CD4-positive, alpha-beta T cell treated with Interleukin-17A for 4 hours (primary cell): ENCODE data around the gene BRAT1.

Experiments used
- DNase-seq: peaks from one replicate; pipeline ENCODE4 v3.0.0-alpha.2; 2020; ENCODE audit warnings: mixed read lengths

BRAT1 gene

DNA sequence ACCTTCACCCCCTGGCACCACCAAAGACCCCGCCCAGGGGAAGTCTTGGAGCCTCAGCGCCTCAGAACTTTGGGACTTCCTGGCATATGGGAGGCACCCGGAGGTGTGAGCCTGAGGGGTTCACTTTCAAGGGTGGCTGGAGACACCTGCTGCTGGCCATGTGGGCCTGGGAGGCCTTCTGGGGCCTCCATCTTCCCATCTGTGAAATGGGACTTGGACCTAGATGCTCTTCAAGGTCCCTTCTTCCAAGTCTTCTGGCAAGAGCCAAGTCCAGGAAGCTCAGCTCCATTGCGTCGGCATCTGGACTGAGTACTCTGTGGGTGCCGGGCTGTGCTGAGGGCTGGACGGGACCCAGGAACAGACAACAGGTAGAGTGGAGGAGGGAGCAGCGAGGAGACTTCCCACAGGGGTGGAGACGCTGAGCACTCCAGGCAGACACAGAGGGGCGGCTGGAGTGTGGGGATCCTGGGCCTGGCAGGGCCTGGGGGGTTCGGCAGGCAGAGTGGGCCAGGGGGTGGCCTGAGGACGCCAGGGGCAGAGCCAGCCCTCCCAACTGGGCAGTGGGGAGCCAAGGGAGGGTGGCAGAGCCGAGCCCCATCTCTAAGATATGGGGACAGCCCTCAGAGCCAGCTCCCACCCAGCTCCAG, 45.1 kb downstream of the BRAT1 start:
- no peak for DNase-seq

GRCh38 chr7:2509298-2509906, 45.9 kb downstream of the BRAT1 start:
- DNase-seq, result no peak

GRCh38 chr7:2508327-2509215, 46.8 kb downstream of the BRAT1 start:
- peak; percentile 93 for DNase-seq

GRCh38 chr7:2507917-2508306, 47.4 kb downstream of the BRAT1 start:
- DNase-seq, result no peak

GRCh38 chr7:2507208-2507916, 48.0 kb downstream of the BRAT1 start:
- DNase-seq, result no peak

GRCh38 chr7:2505401-2505800, 49.9 kb downstream of the BRAT1 start:
- no peak for DNase-seq

DNA sequence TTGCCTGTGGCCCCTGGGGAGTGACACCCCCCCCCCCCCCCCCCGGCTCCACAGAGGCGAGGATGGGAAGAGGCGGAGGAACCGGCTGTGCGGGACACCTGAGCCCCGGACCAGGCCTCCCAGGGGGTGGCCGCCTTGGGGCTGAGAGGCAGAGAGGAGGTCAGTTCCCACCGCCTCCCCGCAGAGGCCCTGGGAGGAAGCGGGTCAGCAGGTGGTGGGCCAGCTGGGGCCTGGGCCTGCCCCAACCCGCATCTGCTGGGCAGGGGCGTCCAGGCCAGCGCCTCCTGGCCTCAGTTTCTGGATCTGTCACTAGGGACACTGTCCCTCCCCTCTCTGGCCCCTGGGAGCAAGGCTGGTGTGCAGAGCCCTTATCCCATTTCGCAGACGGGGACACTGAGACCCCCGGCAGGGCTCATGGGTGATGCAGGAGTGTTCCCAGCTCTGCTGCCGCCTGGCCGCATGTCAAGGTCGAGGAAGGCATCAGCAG, 50.4 kb downstream of the BRAT1 start:
- DNase-seq, result no peak

GRCh38 chr7:2504128-2504888, 51.0 kb downstream of the BRAT1 start:
- DNase-seq, result no peak

DNA sequence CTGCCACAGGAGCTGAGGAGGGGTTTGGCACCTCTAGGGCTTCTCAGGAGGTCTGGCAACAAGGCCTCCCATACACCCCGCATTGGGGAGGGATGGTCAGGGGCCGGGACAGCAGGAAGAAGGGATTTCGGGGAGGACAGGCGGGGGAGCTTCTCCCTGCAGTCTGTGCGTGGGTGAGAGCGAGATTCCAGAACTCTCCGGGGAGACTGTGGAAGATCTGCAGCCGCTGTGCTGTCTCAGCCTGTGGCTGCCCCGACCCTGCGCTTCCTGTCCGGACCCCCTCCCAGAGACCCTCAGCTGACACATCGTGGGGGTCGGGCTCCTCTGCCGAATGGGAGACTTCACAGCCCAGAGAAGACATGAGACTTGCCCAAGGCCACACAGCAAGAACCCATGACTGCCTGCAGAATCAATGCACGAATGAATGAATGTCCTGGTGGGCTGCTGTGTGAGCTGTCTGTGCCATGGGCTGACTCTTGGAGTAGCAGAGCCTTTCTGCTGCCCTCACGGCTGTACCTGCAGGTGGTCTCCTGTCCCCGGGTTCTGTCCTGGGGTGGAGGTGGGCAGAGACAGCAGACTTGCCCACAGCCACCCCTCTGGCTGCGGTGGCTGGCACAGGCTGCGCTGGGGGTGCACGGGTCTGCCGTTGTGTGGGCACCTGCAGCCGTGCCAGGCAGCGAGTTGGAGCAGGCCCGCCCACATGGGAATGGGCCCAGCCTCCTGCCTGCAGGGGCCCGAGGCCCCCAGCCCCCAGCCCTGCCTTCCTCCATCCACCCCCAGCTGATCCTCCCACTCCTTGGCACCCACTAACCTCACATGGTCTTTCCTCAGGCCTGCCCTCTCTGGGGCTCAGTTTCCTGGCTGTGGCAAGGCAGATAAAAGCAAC, 52.0 kb downstream of the BRAT1 start:
- no peak for DNase-seq

DNA sequence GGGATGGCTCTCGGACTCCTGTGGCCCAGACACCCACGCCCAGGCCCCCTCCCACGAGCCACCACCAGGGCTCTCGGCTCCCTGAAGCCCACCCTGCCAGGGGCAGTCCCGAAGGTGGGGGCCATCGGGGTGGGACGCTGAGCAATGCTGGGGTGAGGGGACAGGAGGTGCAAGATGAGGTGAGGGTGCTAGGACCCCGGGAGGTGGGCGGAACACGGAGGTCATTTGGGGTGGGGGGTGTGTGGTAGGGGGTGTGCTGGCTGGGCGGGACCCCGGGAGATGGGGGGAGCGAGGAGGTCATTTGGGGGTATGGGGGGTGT, 52.7 kb downstream of the BRAT1 start:
- DNase-seq, result no peak

DNA sequence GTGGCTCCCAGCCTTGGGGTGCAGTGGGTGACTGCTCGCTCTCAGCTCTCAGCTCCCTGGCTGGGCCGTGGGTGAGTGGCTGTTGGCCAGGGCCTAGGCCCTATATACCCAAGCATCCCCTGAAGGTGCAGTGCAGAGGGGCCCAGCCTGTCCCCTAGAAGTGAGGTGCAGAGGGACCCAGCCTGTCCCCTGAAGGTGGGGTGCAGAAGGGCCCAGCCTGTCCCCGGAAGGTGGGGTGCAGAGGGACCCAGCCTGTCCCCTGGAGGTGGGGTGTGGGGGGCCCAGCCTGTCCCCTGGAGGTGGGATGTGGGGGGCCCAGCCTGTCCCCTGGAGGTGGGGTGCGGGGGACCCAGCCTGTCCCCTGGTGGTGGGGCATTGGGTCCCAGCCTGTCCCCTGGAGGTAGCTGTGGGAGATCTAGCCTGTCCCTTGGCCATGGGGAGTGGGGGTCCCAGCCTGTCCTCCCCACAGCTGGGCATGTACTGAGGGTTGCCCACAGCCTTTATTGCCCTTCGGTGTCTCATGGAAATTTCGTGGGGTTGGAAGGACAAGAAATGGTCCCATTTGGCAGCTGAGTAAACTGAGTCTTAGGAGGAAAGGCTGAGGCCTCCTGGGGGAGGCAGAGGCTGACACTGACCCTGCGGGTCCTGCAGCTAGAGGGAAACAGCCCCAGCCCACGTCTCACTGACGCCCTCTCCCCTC, 53.2 kb downstream of the BRAT1 start:
- DNase-seq, result no peak

DNA sequence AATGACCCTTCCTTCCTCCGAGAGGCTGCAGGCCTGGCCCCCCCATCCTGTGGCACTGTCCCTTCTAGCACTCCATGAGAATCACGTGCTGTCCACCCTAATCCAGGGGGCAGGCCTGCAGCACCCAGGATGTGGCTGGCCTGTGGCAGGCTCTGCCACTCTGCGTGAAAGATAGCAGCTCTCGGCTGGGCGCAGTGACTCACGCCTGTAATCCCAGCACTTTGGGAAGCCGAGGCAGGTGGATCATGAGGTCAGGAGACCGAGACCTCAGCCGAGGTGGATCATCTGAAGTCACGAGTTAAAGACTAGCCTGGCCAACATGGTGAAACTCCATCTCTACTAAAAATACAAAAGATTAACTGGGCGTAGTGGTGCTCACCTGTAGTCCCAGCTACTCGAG, 54.6 kb downstream of the BRAT1 start:
- no peak for DNase-seq

- no peak for DNase-seq
Measured at GRCh38 chr7:2499719-2500430, 55.4 kb downstream of the BRAT1 start.

DNA sequence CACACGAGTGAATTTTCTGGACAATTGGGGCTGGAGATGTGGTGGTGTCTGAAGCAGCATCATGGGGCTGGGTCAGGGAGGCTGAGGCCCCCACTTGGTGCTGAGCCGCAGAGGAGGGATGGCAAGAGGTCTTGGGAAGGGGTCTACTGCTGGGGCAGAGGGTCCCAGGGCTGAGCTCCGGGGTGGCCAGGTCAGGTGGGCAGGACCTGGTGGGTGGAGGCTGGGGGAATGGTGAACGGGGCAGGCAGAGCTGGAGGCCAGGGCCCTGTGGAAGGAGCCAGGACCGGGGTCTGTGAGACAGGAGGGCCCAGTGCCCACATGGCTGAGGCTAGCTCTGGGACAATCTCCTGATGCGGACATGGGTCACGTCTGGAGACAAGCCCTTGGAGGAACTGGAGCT, 56.1 kb downstream of the BRAT1 start:
- no peak for DNase-seq

GRCh38 chr7:2498708-2499107, 56.6 kb downstream of the BRAT1 start:
- no peak for DNase-seq

- no peak for DNase-seq
Measured at GRCh38 chr7:2497500-2498336, 57.6 kb downstream of the BRAT1 start.

DNA sequence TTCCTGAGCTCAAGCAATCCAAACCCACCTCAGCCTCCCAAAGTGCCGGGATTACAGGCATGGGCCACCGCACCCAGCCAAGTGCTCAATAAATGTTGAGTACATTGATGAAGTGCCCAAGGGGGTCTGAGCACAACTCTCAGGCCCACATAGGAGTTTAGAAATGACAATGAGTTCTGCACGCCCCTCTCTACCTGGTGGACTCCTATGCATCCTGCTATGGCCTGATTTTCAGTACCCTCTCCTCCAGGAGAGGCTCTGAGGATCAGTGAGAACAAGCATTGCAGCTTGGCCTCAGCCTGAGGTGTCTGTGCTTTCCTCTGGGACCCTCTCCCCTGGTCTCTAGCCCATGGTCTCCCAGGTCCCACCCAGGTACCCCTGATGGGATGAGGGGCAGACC, 58.3 kb downstream of the BRAT1 start:
- DNase-seq, result no peak

GRCh38 chr7:2496375-2496774, 58.9 kb downstream of the BRAT1 start:
- no peak for DNase-seq
